ENCODE results near the gene ING3. TPM values are rescaled to one million over a fixed set of nuclear protein-coding genes. Genes with fewer than 3 reads are reported as not detected.

Gene ING3
- total RNA-seq, 1 experiment from 2014 or later, result 9.1 TPM

GRCh38 chr7:120992272-120992964 is 41.8 kb downstream of the ING3 start:
- no peak overlapping the region for H3K4me3 ChIP-seq (ENCODE audit: low read depth in 2 of 2, low read length in 2 of 2)
- CTCF ChIA-PET, result no interaction called here
- POLR2A ChIA-PET, result no interaction called here

DNA sequence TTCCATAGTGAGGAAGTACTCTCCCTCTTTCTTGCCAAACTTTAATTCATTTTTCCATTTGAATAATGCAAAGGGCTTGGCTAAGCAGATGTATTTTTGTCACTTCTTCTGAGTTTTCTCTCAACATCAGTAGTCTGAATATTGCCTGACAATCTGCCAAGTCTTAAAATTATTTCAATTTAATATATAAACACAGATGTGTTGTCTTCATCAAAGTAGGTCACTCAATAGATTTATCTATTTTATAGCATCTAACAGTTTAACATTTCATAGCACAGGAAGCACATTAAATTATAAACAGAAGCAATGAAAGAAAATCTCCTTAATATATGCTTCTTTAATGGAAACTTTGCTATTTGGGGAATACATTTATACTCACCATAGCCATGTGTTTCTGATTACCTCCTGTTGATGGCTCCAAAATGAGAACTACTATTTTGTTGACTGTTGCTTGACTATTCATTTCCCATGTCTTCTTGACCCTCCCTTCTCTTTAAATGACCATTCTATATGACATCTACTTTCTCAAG is 42.5 kb downstream of the ING3 start:
- POLR2A ChIA-PET, result no interaction called here
- H3K4me1 ChIP-seq (ENCODE audit: control insufficient read depth, insufficient read depth, low read length), result no peaks in the 10 kb centered on the region
- H3K27me3 ChIP-seq (ENCODE audit: control insufficient read depth, insufficient read depth, low read length), result peaks cover 28% of the 10 kb centered on the region
- H3K36me3 ChIP-seq (ENCODE audit: control insufficient read depth, insufficient read depth, low read length), result no peaks in the 10 kb centered on the region
- intact Hi-C loops (cut with micrococcal nuclease; ENCODE audit: unreplicated experiment) (no loop called here), in situ Hi-C loops (cut with HindIII; ENCODE audit: low pct_unique_long_range_greater_than_20kb, low sequenced_read_pairs) (no loop called here)
- no TSS peak for BruUV-seq (replicated peaks)
- DNase-seq (ENCODE audit: low read depth, low spot score) (no peak), ATAC-seq (no peak)
- H3K4me3 ChIP-seq (ENCODE audit: low read depth in 2 of 2, low read length in 2 of 2), result no peak overlapping the region
- CTCF ChIA-PET, result no interaction called here
- TF ChIP-seq SIN3A (IDR thresholded peaks at IDR 0.05; ENCODE audit: borderline replicate concordance, insufficient read depth, low read depth, low read length), result no peak
- no peak overlapping the region for H3K27ac ChIP-seq (ENCODE audit: low read length)
- no peaks in the 10 kb centered on the region for H3K9me3 ChIP-seq (ENCODE audit: control insufficient read depth, insufficient read depth, low read depth, low read length)

More at GRCh38 chr7:120992272-120992964, 41.8 kb downstream of the ING3 start:
- intact Hi-C loops (cut with micrococcal nuclease; ENCODE audit: unreplicated experiment), result no loop called here
- no TSS peak for BruUV-seq (replicated peaks)
- H3K36me3 ChIP-seq (ENCODE audit: control insufficient read depth, insufficient read depth, low read length), result no peaks in the 10 kb centered on the region
- H3K4me1 ChIP-seq (ENCODE audit: control insufficient read depth, insufficient read depth, low read length), result no peaks in the 10 kb centered on the region
- H3K27me3 ChIP-seq (ENCODE audit: control insufficient read depth, insufficient read depth, low read length), result peaks cover 32% of the 10 kb centered on the region
- H3K27ac ChIP-seq (ENCODE audit: low read length), result no peak overlapping the region
- DNase-seq (ENCODE audit: low read depth, low spot score) (no peak), ATAC-seq (no peak)
- in situ Hi-C loops (cut with HindIII; ENCODE audit: low pct_unique_long_range_greater_than_20kb, low sequenced_read_pairs), result no loop called here
- no peak for TF ChIP-seq SIN3A (IDR thresholded peaks at IDR 0.05; ENCODE audit: borderline replicate concordance, insufficient read depth, low read depth, low read length)
- TF ChIP-seq POLR2AphosphoS5 (IDR thresholded peaks at IDR 0.05; ENCODE audit: low read depth, low read length), result no peak
- TF ChIP-seq CTCF (IDR thresholded peaks at IDR 0.05), result no peak
- H3K9me3 ChIP-seq (ENCODE audit: control insufficient read depth, insufficient read depth, low read depth, low read length), result no peaks in the 10 kb centered on the region

DNA sequence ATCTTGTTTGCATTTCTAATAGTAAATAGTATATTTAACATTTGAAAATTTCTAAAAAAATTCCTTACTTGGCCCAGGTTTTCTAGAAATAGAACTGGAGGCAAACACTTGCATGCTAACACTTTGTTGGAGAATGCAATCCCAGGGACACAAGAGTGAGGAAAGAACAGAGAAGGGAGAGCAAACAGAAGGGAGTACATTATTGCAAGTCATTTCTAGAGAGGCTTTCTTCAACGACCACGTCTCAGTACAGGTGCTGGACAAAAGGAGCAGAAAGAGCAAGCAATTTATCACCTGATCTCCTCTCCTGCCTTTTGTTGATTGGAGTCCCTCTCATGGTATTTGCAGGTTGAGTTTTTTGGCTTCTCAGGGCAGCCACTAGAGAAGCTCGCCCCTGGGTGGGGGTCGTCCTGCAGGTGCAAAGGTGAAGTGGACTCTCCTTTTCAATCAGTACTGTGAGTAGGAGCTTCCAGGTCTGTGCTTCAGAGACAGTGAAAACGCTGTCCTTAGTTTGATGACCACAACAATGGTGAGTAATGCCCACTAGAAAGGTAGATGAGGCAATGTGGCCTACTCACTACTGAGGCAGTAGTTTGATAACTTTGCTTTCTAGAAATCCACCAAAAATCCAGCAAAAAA is 43.1 kb downstream of the ING3 start:
- H3K4me3 ChIP-seq (ENCODE audit: low read depth in 2 of 2, low read length in 2 of 2), result no peak overlapping the region
- no peak for DNase-seq (ENCODE audit: low read depth, low spot score)
- no peak overlapping the region for H3K27ac ChIP-seq (ENCODE audit: low read length)
- TF ChIP-seq SIN3A (IDR thresholded peaks at IDR 0.05; ENCODE audit: borderline replicate concordance, insufficient read depth, low read depth, low read length), result no peak
- no peak for TF ChIP-seq POLR2AphosphoS5 (IDR thresholded peaks at IDR 0.05; ENCODE audit: low read depth, low read length)
- no peak for TF ChIP-seq TCF7L2 (IDR thresholded peaks at IDR 0.05; ENCODE audit: low read depth, low read length)
- TF ChIP-seq, protein P1, sequence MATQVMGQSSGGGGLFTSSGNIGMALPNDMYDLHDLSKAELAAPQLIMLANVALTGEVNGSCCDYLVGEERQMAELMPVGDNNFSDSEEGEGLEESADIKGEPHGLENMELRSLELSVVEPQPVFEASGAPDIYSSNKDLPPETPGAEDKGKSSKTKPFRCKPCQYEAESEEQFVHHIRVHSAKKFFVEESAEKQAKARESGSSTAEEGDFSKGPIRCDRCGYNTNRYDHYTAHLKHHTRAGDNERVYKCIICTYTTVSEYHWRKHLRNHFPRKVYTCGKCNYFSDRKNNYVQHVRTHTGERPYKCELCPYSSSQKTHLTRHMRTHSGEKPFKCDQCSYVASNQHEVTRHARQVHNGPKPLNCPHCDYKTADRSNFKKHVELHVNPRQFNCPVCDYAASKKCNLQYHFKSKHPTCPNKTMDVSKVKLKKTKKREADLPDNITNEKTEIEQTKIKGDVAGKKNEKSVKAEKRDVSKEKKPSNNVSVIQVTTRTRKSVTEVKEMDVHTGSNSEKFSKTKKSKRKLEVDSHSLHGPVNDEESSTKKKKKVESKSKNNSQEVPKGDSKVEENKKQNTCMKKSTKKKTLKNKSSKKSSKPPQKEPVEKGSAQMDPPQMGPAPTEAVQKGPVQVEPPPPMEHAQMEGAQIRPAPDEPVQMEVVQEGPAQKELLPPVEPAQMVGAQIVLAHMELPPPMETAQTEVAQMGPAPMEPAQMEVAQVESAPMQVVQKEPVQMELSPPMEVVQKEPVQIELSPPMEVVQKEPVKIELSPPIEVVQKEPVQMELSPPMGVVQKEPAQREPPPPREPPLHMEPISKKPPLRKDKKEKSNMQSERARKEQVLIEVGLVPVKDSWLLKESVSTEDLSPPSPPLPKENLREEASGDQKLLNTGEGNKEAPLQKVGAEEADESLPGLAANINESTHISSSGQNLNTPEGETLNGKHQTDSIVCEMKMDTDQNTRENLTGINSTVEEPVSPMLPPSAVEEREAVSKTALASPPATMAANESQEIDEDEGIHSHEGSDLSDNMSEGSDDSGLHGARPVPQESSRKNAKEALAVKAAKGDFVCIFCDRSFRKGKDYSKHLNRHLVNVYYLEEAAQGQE (IDR thresholded peaks at IDR 0.05; ENCODE audit: insufficient read depth in 1 of 2, low read depth in 2 of 2, low read length in 1 of 2), result no peak
- no peak for TF ChIP-seq CTCF (IDR thresholded peaks at IDR 0.05)
- no TSS peak for BruUV-seq (replicated peaks)
- ChIA-PET CTCF (no interaction called here), POLR2A (no interaction called here)
- intact Hi-C loops (cut with micrococcal nuclease; ENCODE audit: unreplicated experiment) (no loop called here), in situ Hi-C loops (cut with HindIII; ENCODE audit: low pct_unique_long_range_greater_than_20kb, low sequenced_read_pairs) (no loop called here)
- H3K9me3 ChIP-seq (ENCODE audit: control insufficient read depth, insufficient read depth, low read depth, low read length), result no peaks in the 10 kb centered on the region
- ATAC-seq, result no peak
- no peaks in the 10 kb centered on the region for H3K4me1 ChIP-seq (ENCODE audit: control insufficient read depth, insufficient read depth, low read length)
- peaks cover 25% of the 10 kb centered on the region for H3K27me3 ChIP-seq (ENCODE audit: control insufficient read depth, insufficient read depth, low read length)
- no peaks in the 10 kb centered on the region for H3K36me3 ChIP-seq (ENCODE audit: control insufficient read depth, insufficient read depth, low read length)

Measured in Panc1 (cell line).